GM18508 (cell line): ENCODE data around the gene AADACL2.
"Not testable (repeated sequence)": the region's sequence is repeated elsewhere in the genome, so short reads cannot be mapped to it uniquely, and the experiment has no call there.

Experiments
- ATAC-seq: cut with Tn5 transposase; IDR thresholded peaks from one replicate; pipeline ENCODE4 v1.9.1; 2021; ENCODE audit warnings: moderate number of reproducible peaks; ENCODE audit not compliant: insufficient read depth, unreplicated experiment

Gene AADACL2

DNA sequence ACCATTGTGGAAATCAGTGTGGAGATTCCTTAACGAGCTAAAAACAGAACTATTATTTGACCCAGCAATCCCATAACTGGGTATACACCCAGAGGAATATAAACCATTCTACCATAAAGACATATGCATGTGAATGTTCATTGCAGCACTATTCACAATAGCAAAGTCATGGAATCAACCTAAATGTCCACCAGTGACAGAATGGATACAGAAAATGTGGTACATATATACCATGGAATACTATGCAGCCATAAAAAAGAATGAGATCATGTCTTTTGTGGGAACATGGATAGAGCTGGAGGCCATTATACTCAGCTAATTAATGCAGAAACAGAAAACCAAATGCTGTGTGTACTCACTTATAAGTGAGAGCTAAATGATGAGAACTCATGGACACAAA lies 31.0 kb downstream of the AADACL2 start:
- ATAC-seq = not testable (repeated sequence)

DNA sequence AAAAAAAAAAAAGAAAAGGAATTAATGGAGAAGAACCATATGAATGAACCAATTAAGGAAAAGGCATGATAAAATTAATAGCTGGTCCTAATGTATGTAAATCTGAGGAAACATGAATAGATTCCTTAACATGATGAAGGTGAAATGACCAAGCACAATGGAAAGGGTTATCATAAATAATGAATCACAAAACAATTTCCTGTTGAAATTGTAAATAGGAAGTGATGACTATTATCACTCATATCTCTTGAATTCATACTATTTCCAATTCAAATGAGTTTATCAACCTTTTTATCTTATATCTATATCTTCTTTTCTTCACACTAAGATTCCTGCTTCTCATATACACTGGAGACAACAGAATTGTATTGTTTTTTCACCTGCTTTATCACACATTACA lies 32.0 kb downstream of the AADACL2 start:
- no peak for ATAC-seq

DNA sequence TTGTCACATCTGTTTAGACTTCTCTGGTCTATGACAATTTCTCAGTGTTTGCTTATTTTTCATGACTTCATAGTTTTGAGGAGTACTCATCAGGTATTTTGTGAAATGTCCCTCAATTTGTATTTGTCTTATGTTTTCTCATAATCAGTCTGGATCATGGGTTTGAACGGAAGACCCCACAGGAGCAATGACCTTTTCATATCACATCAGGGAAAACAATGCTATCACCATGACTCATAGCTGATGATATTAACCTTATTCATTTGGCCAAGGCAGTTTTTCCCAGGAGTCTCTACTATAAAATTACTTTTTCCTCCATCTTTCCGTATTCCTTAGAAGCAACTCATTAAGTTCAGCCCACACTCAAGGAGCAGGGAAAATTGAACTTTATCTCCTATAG lies 32.7 kb downstream of the AADACL2 start:
- ATAC-seq = no peak

DNA sequence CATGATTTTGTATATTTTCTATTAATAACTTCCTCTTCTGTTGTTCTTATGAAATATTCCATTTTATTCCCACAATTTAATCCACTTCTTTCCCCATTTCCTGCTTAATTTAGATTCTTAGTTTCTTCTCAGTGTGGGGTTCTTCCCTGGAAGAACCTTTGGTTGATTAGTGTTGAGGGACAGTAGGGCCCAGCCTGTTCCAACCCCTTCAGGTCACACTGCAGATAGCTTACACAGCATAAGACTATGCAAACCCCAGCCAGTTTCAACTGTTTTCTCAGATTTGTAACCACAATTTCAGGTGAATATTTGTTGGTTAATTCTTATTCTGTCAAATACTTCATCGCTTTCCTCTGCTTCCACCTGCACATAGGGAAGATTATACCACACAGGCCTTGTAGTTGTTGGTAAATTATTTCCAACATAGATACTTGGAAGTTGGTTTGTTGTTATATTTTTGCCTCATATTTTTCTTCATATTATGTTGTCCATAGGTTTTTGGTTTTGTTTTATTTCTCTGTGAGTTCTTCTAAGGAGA lies 34.7 kb downstream of the AADACL2 start:
- no peak for ATAC-seq

DNA sequence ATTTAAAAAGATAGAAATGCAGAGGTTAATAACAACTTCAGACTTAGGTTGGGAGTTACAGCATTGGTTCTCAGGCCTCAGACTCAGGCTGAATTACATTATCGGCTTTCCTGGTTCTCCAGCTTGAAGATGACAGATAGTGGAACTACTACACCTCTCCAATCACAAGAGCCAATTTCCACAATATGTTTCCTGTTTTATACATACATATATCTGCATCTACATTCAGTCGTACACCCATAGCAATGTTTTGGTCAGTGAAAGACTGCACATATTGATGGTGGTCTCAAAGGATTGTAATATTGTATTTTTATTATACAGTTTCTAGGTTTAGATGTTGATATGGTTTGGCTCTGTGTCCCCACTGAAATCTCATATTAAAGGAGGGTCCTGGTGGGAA lies 35.4 kb downstream of the AADACL2 start:
- ATAC-seq = no peak

DNA sequence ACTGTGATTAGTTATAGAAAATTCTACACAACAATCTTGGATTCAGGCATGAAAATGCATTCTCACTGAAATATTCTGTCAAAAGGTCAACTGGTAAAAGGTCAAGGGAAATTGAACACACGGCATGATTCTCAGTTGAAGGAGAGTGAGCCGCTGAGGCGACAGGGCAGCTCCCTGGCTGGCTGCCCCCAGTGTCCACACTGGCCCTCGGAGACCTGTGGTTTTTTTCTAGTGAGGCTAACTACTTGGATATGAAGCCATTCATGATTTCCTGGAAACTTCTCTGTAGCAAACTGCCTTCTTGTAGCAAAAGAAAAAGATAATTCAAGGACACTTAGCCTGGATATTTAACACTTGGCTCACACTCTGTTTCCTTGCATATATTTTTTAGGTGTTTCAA lies 37.2 kb downstream of the AADACL2 start:
- ATAC-seq = no peak

DNA sequence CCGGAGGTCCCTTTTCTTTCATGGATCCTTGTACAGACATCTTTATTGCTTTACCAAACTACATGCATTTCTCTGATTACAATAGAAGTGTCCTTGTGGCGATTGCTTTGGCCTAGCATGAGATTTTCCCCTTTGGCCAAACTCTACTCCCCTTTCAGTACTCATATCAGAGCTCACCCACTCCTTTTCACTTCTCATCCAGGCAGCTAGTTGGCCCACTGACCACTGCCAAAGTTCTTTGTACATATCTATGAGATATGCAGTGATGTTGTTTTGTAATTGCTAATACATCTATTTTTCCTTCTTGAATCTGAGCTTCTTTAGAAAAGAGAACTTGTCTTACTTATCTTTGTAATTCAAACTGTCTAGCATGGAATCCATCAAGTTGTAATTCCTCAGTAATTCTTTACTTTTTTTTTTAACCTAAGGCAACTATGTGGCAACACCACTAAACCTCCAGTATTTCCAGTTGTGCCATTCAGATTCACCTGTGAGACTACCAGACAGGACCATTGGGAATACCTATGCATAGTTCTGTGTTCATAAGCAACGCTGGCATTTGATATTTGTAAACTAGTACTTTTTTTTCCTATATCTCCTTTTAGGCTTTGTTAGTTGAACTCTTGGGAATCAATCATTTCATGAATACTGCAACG lies 39.2 kb downstream of the AADACL2 start:
- ATAC-seq = no peak

DNA sequence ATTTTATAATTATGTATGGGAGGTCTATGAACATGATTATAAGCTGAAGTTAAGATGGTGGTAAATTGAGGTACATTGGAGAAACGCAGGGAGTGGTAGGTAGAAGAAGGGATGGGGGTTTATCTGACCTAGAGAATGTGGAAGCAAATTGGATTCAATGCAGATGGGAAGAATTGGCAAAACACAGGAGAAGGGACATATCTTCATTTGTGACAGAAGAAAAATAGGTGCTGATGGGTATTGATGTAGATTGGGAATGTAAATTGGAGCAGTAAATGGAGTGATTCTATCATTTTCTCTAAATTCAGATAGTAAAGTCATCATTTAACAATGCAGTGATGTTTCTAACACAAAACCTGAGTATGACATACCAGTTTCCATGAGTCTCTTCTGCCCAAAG lies 40.5 kb downstream of the AADACL2 start:
- ATAC-seq = no peak

DNA sequence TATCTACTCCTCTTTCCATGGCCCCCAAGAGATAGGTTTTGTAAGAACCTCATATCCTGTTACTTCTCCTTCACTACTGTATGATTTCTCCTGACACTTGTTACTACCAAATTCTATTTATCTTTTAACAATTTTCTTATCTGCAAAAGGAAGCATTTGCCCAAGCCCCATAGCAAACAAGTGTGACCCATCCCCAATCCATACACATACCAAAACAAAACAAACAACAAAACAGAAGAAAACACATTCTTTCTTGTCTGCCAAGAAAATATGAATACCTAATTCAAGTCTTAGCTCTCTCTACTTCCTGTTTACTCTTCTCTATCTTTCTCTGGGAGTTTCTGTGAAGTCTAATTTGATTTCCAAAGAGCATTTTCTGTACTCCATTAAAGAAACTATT lies 41.2 kb downstream of the AADACL2 start:
- no peak for ATAC-seq

DNA sequence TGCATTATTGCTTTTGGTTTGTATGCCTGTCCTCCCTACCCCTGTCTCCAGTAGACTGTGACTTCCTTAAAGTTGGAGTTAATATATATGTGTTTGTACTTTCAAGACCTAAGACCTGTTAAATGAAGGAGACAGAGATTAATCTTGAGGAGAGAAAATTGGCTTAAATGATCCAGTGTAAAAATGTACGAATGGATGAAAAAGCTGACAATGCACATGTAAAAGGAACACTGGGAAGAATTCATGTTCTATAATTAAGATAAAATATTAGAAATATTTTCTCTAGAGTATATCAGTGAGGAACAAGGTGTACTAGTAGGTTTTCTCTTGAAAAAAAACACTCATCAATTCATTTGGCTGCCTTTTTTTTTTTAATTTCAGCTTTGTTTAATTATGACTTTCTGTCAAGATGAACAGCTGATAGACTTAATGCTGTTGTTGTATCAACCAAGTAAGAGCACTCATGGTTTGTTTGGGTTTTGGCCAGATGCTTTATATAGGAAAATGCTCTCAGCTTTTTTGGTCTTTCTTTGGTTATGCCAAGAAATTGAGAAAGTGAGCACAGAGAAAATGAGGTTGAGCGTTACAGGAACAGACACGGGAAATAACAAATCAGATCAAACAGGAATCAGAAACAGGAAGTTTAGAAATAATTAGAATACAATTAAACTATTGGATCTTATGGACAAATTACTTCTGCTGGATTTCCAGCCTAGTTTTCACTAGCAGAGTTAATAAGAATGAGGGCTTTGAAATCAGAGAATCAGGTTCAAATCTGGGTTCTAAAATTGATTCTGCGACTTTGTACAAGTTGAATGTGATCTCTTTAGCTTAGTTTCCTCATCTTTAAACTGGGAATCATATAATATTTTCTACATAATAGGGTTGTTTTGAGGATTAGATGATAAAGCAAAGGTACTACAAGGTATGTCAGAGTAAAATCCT lies 41.9 kb downstream of the AADACL2 start:
- ATAC-seq = no peak

DNA sequence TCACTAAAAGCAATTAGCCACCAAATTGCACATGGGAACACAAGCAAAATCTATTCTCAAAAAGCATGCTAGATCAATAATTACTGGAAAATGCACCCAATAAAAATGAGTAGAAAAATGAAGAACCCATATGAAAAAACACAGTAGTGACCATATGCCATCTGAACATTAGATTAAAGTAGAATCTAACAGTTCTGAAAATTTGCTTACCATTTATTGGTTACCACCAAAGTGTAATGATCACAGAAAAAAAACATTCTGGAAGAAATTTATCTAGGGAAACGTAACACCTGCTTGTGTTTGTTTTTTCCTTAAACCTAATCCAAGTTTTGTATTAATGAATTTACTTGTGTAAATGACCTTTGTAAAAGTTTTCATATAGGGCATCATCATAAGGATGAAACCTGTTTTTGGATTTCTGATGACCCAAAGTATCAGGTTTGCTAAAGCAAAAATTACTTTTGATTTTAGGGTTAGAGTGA lies 42.6 kb downstream of the AADACL2 start:
- no peak for ATAC-seq

DNA sequence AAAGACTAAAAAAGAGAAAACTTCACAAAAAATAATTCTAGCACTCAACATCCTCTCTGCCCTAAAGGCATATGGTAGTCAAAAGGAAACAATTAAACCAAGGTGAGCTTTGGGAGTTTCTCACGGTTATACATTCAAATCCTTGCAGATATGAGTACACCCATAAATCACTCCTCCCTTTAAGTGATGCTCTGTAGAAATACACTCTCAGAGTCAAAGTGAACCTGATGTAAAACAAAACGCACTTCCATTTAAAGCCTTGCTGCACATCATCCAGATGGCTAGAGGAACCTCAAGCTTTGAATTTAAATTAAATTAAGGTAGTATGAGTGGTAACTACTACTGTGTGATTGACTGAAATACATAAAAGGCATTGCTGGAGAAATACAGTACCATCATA lies 44.2 kb downstream of the AADACL2 start:
- no peak for ATAC-seq

DNA sequence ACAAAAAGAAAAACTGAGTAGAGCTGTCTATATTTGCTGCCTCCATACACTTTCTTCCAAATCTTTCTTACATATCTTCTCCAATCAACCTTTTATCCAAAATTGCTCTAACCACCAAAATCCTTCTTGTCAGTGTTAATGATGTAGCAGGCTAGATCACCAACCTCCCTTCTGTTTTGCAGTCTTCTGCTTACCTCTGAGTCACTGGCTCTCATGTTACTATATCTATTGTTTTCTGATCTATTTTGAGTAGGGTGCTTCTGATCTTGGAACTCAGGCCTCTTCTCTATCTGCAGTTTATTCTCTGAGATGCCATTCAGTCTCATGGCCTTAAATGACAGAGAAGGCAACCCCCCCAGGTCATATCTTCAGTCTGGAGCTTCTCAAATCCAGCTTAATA lies 53.9 kb downstream of the AADACL2 start:
- ATAC-seq = no peak

DNA sequence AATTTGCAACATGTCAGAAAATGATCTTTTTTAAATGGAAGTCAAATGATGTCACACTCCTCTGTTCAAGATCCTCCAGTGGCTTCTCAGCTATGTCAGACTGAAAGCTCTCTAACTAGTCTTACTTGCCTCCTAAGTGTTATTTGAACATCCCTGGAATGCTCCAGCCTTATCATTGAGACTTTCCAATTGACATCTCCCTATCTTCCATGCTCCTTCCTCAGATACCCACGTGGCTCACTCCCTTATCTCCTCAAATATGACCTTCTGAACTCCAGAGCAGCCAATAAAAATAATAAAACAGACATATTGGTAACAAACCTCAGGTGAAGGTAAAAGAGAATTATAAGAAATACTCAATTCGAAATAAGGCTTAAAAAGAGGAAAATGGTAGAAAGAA lies 54.7 kb downstream of the AADACL2 start:
- ATAC-seq = no peak

DNA sequence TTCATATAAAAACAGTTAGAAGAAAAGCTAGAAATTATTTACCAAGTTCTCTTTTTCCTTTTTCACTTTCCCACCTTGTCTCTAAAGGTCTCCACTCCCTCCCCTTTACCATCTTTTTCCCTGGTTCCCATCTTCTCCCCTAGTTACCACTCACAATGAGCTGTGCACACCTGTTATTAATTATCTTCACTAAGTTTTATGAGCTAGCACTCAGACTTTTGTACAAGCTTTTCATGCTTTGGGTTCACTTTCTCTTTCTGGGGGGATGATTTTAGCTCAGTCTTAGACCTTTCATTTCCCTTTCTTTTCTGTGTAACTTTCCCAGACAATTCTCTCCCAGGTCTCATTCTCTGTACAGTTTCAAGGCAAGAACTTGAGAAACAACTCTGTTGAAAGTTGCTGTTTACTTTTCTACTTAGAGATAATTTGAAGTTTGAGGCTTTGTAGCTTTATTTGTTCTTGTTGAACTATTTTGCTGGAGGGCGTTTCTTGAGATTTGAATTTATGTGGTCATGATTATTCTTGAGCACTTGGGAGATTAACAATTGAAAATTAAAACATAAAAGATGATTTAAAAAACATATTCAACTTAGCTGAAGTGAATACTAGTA lies 56.2 kb downstream of the AADACL2 start:
- ATAC-seq = no peak

DNA sequence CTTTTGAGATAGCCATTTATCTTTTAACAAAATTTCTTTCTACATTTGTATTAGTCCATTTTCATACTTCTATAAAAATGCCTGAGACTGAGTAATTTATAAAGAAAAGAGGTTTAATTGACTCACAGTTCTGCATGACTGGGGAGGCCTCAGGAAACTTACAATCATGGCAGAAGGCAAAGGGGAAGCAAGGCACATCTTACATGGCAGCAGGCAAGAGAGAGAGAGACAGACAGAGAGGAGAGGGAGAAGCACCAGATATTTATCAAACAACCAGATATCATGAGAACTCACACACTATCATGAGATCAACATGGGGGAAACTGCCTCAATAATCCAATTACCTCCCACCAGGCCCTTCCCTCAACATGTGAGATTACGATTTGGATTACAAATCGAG lies 57.0 kb downstream of the AADACL2 start:
- not testable (repeated sequence) for ATAC-seq

DNA sequence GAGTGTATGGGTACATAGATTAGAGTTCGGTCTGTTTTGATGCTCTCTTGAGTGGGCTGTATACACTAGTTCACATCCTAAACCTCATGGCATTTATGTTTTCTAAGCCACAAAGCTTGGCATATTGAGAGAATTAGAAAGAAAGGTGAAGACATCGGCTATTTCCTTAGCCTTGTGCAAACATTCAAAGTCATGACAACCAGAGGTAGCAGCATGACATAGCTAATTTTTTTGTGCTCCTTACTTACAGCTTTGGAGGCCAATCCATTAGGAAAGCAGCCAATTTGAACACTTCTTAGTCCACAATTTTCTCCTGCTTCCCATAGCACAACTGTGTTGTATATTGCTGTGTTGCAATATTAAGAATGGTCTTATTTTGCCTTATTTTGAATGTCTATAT lies 58.7 kb downstream of the AADACL2 start:
- no peak for ATAC-seq

DNA sequence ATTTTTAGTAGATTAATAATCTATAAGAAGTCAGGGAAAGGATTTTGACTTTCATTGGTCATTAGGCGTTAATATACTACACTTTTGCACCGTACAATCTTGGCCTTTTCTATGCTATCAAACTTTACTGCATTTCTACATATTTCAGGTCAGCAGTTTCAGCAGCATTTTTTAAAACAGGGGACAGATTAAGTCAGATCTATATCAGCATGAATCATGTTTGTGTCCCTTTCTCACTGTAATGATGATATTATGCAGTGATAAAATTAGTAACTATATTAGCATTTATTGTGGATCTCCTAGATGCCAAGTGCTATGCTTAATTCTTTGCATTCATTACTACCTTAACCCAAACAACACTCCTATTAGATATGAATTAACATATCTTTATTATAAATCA lies 59.9 kb downstream of the AADACL2 start:
- ATAC-seq = no peak

DNA sequence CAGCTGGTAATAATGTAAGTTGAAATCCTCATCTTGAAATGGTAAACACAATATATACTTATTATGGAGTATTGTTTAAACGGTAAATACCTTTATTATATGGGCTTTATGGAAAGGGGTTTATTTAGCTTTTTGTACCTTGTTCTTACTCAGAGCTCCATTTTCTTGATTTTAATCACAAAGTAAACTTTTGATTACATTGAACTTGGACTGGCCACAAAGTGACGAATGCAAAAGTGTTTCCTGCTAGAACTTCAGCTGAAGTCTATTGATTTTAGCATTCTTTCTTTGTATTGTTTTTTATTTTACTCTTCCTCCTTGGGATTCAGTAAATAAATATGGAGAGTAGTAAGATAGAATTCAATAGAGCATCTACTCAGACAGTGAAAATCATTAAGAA lies 60.4 kb downstream of the AADACL2 start:
- no peak for ATAC-seq

DNA sequence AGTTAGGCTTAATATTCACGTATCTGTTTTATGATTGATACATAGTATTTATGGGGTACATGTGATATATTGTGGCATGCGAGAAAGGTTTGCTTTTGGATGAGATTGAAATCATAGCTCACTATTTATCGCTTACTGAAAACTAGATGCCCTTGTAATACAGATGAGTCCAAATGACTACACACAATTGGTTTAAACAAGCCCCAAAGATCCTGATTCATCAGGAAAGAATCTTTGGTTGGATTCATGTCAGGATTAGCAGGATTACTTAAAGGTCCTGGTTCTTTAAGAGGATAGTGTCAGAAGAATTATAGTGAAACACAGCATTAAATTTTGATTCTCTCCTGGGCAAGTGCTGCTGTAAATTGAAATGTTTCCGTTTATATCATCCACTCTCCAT lies 61.5 kb downstream of the AADACL2 start:
- ATAC-seq = no peak

DNA sequence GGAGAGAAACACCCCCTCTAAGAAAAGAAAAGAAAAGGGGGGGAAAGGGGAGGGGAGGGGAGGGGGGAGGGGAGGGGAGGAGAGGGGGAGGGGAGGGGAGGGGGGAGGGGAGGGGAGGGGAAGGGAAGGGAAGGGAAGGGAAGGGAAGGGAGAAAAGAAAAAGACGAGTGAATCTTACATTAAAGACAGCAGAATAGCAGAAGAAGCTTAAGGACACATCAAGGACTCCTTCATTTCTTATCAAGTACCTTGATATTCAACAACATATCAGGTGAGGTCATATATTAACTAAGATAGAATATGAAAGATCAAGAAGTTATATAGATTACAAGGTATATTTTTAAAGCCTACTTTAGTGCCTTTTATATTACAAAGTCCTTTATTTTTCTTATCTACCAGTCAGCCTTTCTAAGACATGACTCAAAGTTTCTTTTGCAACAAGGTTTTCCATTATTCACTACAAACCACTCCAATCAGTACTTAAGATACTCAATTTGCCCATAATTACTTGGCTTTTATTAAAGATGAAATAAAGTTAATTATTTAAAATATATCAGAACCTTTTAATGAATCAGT lies 62.5 kb downstream of the AADACL2 start:
- ATAC-seq = no peak
